ENCODE data around the gene ECEL1.

DNA sequence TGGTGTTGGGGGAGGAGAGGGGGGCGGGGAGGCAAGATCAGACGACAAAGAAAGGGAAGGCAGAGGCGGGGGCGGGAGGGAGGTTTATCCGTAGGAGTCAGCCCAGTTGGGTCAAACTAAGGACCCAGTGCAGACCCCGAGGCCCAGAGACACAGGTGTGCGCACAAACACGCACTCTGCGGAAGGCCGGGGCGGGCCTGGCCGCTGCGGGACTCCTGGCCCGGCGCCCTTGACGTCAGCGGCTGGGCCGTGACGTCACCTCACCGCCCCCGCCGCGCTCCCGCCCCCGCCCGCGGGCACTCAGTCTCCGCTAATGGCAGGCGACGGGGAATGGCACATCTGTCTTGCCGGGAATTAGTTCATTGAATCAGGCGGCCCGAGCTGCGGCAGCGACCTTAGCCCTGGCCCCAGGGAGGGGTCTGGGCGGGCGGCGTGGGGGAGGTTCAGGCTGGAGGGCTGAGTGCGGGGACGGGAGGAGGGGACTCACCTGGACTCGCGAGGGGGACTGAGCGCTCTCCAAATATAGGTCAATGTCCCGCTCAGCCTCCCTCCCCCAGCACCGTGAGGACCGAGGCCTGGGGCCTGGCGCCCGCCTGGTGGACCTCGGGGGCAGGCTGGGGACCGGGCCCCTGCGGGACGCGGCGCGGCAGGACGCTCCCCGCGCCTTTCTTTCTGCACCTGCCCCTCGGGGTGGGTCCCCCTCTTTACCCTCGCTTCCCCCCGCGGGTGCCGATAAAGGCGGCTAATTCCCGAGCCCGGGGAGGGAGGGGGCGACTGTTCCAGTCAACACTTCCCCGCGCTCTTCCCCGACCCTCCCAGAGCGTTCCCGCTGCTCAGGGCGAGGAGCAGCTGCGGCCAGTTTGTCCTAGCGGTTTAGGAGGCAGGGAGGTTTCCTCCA is 15.5 kb upstream of the ECEL1 start:
- TF ChIP-seq, protein P1, sequence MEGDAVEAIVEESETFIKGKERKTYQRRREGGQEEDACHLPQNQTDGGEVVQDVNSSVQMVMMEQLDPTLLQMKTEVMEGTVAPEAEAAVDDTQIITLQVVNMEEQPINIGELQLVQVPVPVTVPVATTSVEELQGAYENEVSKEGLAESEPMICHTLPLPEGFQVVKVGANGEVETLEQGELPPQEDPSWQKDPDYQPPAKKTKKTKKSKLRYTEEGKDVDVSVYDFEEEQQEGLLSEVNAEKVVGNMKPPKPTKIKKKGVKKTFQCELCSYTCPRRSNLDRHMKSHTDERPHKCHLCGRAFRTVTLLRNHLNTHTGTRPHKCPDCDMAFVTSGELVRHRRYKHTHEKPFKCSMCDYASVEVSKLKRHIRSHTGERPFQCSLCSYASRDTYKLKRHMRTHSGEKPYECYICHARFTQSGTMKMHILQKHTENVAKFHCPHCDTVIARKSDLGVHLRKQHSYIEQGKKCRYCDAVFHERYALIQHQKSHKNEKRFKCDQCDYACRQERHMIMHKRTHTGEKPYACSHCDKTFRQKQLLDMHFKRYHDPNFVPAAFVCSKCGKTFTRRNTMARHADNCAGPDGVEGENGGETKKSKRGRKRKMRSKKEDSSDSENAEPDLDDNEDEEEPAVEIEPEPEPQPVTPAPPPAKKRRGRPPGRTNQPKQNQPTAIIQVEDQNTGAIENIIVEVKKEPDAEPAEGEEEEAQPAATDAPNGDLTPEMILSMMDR (IDR thresholded peaks at IDR 0.05): no peak
- TF ChIP-seq POLR2AphosphoS5 (IDR thresholded peaks at IDR 0.05): peak in 2 of 4 donors; percentile 49 to 68
